ENCODE data around the gene HSD3B7.

DNA sequence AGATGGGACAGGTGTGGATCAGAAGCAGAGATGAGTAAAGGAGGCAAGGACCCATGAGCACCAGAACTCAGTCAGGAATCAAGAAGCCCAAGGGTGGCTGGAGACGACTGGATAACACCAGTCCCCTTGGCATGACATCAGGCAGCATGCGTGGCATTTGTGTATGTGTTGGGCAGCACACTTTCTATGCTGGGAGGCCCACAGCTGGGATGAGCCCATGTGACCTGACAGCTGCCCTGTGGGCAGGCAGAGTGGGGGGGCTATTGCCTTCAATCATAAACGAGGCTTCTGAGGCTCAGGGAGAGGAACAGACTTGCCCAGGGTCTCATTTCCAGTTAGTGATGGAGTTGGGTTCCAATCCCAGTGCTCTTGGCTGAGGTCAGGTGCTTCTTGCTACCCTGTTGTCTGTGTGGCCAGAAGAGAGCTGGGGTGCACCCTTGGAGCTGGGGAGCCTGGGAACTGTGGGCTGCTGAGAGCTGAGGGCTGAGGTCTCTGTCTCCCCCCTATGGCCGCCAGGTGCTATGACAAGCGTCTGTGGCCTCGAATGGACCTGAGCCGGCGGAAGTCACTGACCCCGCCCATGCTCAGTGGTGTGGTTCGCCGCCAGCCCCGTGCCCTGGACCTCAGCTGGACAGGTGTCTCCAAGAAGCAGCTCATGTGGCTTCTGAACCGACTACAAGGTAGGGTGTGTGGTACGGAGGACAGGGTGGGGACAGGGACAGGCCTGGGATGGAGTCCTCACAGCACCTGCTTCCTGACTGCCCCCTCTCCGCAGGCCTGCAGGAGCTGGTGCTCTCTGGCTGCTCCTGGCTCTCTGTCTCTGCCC lies 43.2 kb upstream of the HSD3B7 start:
- TF ChIP-seq POLR2AphosphoS5 (IDR thresholded peaks at IDR 0.05) (peak; percentile 7), POLR2A (IDR thresholded peaks at IDR 0.05) (no peak)

Data from prostate gland (tissue), 1 donor.